IMR-90 (cell line): ENCODE results near the gene KMT5C.

Experiments used
- BHLHE40 ChIP-seq: fragments of 150-350 bp; IDR thresholded peaks from 2 replicates; pipeline ENCODE4 v1.6.1; 2016; ENCODE audit warnings: mild to moderate bottlenecking, low read depth, low read length
- CTCF ChIP-seq: conservative IDR thresholded peaks from 2 replicates; pipeline ENCODE4 v1.5.1; 2012; ENCODE audit warnings: mild to moderate bottlenecking, low read depth, low read length, improper control_type of control experiment
- MAFK ChIP-seq: IDR thresholded peaks from 2 replicates; pipeline ENCODE4 v1.6.1; 2012; ENCODE audit warnings: low read depth, low read length, improper control_type of control experiment
- POLR2A ChIP-seq: IDR thresholded peaks from 2 replicates; pipeline ENCODE4 v1.6.1; 2012; ENCODE audit warnings: mild to moderate bottlenecking, low read depth, low read length
- RAD21 ChIP-seq: IDR thresholded peaks from 2 replicates; pipeline ENCODE4 v1.6.1; 2012; ENCODE audit warnings: low read length, improper control_type of control experiment
- RCOR1 ChIP-seq: IDR thresholded peaks from 2 replicates; pipeline ENCODE4 v1.6.1; 2012; ENCODE audit warnings: mild to moderate bottlenecking, low read length, improper control_type of control experiment; ENCODE audit not compliant: insufficient replicate concordance

GRCh38 chr19:55358493-55358892, 18.8 kb downstream of the KMT5C start:
- TF ChIP-seq CTCF (no peak), RAD21 (no peak), MAFK (no peak), BHLHE40 (no peak), RCOR1 (no peak), POLR2A (no peak)
